ENCODE data around the gene ARL3.

ARL3 gene

DNA sequence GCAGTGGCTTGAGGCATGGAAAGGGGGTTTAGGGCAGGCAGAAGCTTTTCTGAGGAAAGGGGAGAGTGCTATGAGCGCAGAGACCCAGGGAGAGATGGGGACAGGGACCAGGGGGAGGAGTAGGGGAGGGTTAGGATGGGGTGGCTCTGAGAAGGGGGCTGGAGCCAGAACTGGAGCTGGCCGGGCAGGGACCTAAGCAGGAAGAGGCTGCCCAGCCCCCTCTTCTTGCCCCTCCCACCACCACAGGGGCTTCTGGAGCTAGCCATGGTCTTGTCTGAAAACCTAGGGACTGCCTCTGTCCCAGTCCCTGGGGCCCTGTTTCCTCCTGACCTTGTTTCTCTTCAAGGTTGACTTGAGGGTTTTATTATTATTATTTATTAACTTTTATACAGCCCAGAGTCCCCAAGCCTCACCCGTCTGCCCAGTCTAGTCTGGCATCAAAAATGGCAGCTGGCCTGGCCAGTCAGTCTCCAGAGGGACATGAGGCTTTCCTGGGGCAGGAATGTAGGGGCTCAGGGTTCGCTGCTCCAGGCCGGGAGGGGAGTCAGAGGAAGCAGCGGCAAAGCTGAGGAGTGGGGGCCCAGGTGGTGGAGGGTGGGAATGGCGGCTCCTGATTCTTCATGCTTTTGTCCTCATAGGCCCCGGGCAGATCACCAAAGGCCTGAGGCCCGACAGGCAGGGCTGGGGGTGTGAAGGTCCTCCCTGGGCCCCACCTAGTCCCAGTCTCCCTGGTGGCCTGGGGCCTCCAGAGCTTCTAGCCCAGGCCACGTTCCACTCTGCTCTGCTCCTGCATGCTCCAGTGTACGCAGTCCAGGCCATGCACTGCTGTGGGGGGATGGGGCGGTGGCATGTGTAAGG lies 64.2 kb downstream of the ARL3 start:
- DNase-seq: no peak

DNA sequence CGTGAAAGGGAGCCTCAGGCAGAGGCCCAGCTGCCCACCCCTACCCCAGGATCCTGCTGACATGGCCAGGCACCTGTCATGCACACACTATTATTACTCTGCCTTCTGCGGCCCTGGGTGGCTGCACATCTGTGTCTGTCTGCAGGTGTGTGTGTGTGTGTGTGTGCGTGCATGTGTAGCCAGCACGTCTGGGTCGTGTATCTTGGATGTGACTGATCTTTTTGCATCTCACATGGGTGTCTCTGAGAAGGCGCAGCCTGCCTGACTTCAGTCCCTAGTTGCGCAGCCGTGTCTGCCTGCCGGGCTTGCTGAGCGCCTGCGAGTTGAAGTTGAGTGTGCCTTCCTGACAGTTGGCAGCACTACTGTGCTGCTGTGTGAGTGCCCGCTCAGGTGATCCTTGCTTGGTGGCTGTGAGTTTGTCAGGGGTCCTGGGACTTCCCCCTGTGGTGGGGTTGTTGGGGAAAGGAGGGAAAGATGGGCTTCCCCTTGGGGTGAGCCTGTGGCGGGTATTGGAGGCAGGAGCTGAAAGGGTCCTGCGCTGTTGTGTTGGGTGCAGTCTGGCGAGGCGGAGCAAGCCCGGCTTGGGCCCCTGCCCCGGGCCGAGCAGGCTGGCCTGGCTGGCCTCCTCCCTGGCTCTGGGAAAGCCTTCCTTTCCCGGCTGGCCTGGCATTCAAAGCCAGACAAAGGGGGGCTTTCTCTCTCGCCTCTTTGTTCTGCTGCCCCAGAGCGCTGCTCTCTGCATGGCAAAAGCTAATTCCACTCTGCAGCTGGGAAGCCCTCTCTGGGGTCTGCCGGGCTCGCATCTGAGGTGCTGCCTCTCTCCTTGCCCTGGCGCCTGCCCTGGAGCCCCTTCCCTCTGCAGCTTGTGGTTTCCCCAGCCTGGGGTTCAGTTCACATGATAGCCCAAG lies 65.1 kb downstream of the ARL3 start:
- DNase-seq: peak; percentile 41

DNA sequence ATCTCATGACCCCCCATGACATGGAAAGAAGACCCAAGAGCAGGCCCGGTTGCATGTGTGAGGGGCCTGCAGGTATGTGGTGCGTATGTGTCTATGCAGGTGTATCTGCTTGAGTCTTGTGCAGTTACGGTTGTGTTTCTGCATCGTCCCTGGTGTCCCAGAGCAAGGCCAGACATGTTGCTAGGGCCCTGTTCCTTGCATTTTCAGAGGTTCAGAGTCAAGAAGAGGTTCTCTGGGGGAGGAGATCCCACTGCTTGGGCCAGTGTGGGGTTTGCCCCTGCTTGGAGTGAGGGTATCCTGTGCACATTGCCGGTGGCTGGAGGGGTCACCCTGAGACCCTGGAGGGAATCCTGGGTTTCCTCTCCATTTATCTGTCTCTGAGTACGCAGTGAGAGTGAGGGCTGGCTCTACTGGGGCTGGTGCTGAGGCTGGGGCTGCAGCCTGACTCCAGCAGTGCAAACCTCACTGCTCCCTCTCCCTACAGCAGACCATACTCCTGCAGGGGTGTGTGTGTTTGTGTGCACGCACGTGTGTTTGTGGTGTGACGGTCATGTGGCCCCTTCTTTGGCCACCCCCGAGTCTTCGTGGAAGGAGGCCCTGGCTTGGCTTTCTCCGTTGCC lies 65.8 kb downstream of the ARL3 start:
- no peak for DNase-seq

DNA sequence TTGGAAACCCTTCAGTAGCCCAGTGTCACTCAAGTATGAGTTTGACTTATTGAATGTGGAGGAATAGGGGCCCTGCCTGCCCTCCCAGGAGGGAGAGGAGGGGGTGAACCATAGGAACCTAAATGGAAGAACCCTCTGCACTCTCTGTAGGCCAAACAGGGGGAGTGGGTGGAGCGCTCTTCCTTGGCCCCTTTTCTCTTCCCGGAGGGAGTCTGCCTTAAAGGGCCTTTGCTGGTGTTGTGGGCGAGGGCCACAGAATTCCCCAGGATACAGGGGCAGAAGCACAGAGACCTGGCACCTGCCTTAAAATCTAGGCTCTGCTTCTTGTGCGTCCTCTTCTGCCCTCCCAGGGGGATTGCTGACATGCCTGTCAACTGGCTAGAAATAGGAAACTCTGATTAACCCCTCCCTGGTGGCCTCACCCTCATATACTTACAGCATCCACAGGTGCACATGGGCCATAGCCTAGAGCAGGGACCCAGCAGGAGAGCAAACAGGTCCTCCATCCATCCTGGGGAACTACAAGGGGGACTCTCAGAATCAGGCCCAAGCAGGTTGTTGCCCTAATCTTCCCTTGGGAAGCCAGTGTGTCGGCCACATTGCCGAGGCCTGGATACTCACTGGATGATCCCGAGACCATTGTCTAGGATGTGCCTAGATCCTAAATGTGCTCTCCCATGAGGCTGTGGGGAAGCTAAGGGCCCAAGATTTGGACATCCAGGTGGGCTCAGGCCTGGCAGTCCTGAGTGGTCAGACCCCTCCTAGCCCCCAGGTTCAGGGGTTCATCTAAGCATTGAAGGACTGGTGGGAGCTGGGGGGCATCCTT lies 66.5 kb downstream of the ARL3 start:
- DNase-seq: no peak

DNA sequence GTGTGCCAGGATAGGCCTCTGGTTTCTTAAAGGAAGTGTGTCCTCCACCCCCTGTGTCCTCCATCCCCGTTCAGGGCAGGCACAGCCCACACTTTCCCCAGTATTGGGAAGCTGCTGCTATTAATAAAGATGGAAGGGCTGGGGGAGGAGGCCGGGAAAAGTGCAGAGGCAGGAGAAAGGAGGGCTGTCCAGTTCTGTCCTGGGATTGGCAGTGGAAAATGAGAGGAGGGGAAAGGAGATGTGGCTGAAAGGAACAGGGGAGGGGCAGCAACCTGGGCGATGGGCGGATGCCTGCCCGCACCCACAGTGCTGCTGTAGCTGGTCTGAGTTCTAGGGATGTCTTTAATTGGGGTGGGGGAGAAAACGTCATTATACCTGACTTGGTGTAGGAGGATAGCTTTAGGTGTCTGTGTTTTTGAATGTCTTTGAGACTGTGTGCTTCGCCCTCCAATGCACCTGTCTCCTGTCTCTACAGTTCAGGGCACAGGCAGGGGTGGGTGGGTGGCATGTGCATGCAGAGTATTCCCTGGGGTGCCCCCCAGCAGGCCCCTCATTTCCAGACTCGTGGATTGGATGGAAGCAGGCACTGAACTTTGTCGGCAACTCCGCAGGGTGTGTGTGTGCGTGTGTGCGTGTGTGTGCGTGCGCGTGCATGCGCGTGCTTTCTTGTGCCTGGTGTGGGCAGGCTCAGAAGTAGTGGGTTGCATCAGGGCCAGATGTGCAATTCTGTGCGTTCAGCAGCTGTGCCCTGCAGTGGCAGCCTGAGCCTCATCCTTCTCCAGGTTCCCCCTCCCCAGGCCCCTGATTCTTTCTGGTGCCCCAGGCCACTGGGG lies 67.4 kb downstream of the ARL3 start:
- DNase-seq: peak; percentile 52

DNA sequence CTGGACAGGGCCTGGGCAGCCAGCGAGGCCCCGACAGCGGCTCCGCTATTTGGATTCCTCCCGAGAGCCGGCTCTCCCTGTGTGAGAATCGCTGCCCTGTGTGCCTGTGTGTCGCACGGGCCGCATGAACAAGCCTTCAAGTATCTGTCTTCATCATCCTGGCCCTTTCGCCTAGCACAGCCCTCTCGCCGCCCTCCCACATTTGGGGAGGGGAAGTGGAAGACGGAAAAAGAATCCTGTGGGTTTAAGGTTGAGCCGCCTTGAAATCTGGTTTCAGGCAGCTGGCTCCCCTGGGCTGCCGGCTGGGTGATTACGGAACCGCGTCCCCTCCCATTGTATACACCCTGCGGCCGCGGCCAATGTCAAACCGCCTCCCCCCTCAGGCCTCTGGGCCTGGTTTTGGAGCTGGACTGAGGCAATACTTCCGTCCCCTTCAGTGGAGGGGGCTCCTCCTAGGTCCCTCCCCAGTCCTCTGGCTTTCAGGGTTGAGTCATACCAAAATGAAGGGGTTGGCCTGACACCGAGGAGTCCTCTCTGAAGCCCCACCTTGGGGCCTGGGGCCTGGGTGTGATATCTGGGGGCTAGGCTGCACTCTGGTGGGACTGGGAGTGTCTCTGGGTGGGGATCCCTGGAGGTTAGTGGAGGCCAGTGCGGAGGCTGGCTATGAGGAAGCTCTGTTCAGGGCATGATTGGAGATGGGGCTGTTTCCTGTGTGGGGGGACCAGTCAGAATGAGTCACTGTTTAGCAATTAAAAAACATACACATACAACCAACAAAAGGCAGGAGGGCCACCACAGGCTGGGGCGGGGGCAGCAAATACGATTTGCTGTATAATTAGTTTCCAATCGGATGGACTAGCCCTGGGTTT lies 68.2 kb downstream of the ARL3 start:
- DNase-seq: peak; percentile 84

DNA sequence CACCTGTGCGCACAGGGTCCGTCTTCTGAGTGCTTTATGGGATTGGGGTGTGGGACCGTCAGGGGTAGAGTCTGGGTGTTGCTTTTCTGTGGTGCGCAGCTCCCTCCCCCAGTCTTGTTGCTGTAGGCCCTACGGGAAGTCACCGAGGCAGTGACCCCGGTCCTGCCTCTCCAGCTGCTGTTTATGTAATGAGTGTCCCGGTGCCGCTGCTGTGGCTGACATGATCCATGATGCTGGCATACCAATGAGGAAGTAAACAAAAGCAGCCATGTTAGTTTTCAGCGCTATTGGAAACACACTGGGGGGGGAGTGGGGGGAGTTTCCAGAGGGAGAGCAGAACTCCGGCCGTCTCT lies 68.8 kb downstream of the ARL3 start:
- peak; percentile 70 for DNase-seq

DNA sequence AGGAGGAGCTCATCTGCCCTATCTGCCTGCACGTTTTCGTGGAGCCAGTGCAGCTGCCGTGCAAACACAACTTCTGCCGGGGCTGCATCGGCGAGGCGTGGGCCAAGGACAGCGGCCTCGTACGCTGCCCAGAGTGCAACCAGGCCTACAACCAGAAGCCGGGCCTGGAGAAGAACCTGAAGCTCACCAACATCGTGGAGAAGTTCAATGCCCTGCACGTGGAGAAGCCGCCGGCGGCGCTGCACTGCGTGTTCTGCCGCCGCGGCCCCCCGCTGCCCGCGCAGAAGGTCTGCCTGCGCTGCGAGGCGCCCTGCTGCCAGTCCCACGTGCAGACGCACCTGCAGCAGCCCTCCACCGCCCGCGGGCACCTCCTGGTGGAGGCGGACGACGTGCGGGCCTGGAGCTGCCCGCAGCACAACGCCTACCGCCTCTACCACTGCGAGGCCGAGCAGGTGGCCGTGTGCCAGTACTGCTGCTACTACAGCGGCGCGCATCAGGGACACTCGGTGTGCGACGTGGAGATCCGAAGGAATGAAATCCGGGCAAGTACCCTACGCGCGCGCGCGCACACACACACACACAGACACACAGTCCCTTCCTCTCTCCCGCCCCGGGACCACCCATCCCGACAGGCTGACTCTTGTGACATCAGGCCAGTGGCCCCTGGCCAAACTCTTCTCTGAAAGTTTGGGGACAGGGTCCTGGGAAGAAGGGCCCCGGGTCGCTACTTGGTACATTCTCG lies 69.4 kb downstream of the ARL3 start:
- peak; percentile 85 for DNase-seq

DNA sequence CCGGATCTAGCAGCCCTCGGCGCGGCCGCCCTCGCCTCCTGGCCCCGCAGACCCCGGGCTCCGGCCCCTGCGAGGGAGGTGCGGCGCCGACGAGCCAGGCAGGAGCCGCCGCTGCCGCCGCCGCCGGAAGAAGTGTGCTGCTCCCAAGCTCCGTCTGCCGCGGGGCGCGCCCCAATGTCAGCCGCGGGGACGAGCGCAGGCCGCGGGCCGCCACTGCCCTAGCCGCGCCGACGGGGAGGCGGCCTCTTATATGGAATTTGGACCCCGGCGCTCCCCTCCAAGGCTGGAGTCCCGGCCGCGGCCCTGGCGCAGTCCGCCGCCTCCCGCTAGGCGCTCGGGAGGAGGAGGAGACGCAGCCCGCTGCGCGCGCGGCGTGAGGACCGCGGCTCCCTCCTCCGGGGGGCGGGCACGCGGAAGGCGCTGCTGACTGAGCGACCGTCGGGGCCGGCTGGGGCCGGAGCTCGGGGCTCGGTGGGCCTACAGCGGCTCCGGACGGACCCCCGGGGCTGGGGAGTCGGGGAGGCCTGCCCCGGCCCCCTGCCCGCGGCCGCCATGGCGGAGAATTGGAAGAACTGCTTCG lies 70.0 kb downstream of the ARL3 start, which contains the start of gene TRIM8:
TSS of gene TRIM8 (plus strand) at position 414 of the 580 bp plus-strand sequence. CDS start at position 553, 139 bp downstream.
- peak; percentile 55 for DNase-seq

DNA sequence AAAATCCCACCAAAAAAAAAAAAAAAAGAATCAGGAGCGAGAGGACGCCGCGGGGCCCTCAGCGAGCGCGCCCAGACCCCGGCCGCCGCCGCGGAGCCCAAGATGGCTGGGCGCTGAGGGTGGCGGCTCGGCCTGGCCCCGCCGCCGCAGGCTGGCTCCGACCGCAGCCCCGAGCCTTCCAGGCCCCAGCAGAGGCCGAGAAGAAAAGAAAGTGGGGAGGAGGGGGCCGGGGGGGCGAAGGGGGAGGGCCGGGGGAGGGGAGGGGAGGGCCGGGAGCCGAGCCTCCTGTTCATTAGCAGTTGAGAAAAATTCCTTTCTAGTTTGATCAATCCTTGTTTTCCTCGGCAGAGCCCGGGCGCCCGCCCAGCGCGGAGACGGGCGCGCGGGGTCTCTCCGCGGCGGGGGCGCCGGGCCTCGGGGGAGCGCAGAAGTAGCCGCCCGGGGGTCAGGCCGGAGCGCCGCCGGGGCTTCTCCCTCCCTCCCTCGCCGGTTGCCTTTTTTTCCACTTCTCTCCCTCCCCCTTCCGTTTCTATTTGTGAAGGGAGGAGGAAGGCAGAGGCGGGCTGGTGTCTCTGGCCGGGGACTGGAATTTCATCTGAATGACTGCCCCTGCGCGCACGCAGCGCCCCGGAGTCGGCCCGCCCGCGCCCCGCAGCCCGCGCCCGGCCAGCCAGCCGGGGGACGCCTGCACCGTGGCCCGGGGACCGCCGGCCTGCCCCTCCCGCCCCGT lies 70.7 kb downstream of the ARL3 start:
- peak; percentile 55 for DNase-seq

DNA sequence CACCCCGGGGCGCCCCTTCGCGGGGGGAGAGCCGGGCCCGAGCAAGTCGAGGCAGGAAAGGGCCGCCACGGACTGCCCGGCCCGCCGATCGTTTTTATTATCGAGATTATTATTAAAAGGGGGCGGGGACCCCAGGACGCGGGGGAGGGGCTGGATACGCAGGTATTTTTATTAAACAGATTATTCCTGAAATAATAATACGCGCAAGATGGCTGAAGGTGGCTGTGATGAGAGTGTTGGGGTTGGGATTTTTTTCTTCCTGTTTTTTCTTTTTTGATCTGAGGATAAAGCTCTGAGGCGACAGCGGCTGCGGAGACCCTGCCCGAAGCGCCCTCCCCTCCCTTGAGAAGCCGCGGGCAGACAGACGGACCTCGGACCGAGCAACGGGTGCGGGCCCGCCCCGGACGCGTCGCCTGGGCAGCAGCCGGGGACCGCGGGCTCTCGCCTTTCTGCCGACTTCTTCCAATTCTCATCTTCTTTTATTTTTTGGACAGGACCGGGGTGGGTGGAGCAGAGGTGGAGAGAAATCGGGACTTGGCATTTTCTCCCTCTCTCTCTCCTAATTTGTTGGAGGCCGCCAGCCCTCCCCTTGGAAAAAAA lies 71.4 kb downstream of the ARL3 start:
- peak; percentile 62 for DNase-seq

DNA sequence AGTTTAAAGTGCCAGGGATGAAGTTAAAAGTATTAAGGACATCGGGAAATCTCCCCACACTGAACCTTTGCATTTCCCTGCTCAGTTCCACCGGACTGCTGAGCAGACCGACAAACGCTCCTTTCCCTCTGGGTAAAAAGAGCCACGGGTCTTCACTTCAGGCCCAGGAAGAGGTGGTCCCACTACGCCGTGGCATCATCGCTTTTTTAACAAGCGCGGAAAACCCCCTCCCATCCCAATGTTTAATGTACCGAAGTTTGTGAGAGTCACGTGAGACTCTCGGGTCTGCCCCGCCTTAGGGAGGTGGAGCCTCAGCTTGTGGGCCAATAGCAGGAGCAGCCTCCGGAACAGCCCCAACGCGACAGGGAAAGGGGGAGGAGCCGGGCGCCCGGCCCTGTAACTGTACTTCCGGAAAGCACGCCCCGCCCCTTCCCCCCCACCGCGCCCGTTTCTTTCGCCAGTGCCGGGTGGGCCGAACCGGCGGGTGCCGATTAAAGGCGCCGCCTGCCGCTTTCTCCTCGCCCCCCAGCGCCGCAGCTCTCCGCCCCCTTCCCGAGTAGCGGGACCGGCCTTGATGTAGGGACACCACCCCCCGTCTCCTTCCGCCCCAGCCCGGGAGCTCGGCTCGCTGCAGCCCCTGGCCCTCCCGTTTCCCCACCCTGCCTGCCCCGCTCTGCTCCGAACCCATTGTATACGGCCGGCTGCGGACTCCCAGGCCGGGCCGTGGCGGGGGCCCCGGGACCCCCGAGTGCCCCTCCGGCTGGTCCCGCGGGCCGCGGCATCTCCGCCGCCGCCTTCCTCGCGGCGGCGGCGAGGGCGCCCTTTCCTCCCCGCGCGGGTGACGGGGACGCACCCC lies 72.1 kb downstream of the ARL3 start:
- DNase-seq: peak; percentile 99

DNA sequence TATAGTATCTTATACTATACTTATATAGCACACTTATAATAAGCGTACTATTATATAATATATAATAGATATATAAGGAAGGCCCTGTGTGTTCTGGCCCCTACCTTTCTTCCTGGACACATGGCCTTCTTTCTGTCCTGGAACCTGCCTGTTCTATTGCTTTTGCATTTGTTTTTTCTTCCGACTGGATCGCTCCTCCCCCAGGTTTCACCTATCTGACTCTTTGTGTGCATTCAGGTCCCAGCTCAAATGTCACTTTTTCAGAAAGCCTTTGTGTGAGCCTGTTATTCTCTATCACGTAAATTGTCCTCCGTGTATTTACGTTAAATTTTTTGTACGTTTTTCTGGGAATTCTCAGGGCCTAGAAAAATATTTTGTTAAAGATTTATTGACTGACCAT lies 72.8 kb downstream of the ARL3 start:
- DNase-seq: no peak

DNA sequence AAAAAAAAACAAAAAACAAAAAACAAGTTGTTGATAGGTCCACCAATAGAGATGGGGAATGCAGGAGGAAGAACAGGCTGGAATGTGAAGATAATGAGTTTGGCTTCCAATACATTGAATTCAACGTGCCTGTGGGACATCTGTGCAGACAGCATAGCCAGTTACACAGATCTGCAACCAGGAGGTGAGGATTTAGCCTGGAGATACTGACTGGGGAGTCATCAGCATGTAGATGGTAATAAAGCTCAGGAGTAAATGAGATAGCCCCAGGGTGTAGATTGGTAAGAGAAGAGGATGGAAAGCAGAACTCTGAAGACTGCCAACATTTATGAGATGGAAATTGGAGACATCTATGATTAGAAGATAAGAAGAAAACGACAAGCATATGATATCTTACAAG lies 74.7 kb downstream of the ARL3 start:
- no peak for DNase-seq

DNA sequence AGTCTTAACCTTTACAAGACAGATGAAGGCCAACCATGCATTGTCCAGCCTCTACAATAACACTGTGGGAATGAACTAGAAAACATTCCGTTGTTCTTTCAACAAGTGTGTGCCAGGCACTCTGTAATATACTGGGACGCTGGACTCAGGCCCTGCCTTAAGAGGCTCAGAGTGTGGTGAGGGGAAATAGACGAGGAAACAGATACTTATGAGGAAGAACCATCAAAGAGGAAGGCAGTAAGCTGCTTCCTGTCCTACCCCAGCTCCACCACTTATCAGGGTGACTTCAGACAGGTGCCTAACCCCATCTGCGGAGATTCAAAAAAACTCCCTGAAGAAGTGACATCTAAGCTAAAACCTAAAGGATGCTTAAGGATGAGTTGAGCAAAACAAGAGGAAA lies 78.8 kb downstream of the ARL3 start:
- DNase-seq: peak; percentile 56

DNA sequence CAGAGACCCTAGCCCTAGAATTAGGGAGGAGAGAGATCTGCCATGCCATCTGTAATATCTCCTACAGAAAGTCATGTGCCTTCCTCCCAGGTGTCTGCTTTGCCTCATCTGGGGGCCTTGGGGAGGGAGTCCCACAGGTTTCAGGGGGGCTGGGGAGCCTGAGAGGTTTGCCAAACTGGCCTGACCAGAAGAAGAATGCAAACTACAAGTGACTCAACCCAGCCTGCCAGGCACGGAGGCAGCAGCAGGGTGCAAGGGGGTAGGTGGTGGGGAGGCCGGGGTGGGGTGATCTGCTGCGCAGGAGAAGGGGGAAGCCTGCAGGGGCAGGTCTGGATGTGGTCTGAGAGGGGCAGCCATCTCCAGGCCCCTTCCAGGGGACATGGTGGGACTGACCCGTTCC lies 79.5 kb downstream of the ARL3 start:
- DNase-seq: no peak

DNA sequence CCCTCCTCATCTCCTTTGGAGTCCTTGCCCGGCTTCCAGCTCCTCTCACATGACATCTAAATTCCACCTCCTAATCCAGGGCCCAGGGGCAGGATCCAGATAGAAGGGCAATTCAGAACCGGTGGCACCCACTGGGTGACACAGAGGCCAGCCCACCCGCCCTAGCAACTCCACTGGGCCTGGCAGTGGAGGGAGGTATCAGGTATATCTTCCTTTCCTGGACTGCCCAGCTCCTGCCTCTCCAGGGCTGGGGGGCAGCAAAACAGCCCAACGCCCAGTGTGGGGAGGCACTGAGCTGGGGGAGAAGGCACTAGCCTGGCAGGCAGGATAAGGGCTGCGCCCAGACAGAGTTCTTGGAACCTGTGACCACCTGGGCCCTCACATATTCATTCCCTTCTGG lies 80.3 kb downstream of the ARL3 start:
- no peak for DNase-seq

All from CD4-positive, alpha-beta T cell treated with Interleukin-17A for 1 hour (primary cell).